ENCODE data around the gene CLEC2D. TPM values are rescaled to one million over a fixed set of nuclear protein-coding genes. Genes with fewer than 3 reads are reported as not detected.

Gene CLEC2D
- total RNA-seq, 1 donor from 2014 or later: 20.7 TPM

DNA sequence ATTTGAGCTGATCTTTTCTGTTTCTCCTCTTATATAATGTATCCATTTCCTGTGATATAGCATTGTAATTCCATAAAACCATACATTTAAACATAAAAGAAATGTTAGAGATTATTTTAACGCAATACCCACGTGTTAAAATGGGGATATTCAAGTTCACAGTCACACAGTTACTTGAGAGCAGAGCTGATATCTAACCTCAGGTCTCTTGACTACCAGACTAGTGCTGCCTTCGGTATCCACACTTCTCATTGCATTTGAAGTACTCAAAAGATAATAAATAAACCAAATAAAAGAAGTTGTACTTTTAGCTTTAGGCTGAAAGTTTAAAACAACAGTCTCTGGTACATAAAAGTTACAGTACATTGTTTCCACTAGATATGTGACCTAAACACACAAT is 60.5 kb downstream of the CLEC2D start:
- no peaks in the 10 kb centered on the region for H3K36me3 Mint-ChIP-seq
- no peak overlapping the region for H3K27ac Mint-ChIP-seq
- no peaks in the 10 kb centered on the region for H3K27me3 Mint-ChIP-seq (ENCODE audit: low read depth)
- DNase-seq (ENCODE audit: low spot score in 2 of 2, unreplicated experiment in 2 of 2): no peak
- H3K9me3 Mint-ChIP-seq: no peaks in the 10 kb centered on the region
- no peak overlapping the region for H3K4me3 Mint-ChIP-seq
- TF ChIP-seq, protein P1, sequence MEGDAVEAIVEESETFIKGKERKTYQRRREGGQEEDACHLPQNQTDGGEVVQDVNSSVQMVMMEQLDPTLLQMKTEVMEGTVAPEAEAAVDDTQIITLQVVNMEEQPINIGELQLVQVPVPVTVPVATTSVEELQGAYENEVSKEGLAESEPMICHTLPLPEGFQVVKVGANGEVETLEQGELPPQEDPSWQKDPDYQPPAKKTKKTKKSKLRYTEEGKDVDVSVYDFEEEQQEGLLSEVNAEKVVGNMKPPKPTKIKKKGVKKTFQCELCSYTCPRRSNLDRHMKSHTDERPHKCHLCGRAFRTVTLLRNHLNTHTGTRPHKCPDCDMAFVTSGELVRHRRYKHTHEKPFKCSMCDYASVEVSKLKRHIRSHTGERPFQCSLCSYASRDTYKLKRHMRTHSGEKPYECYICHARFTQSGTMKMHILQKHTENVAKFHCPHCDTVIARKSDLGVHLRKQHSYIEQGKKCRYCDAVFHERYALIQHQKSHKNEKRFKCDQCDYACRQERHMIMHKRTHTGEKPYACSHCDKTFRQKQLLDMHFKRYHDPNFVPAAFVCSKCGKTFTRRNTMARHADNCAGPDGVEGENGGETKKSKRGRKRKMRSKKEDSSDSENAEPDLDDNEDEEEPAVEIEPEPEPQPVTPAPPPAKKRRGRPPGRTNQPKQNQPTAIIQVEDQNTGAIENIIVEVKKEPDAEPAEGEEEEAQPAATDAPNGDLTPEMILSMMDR (IDR thresholded peaks at IDR 0.05; ENCODE audit: unreplicated experiment): no peak
- H3K4me1 Mint-ChIP-seq: peaks cover 2% of the 10 kb centered on the region

DNA sequence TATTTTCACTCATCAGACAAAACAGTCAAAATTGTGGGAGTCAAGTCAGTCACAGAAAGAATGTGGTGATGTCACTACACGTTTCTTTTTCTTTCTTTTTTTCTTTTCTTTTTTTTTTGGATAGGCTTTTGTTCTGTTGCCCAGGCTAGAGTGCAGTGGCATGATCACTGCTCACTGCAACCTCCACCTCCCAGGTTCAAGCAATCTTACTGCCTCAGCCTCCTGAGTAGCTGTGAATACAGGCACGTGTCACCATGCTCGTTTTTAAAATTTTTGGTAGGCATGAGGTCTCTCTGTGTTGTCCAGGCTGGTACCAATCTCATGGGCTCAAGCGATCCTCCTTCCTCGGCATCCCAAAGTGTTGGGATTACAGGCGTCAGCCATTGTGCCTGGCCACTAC is 61.1 kb downstream of the CLEC2D start:
- Mint-ChIP-seq H3K4me1 (peaks cover 2% of the 10 kb centered on the region), H3K36me3 (no peaks in the 10 kb centered on the region), H3K4me3 (no peak overlapping the region), H3K9me3 (no peaks in the 10 kb centered on the region), H3K27me3 (ENCODE audit: low read depth) (no peaks in the 10 kb centered on the region), H3K27ac (no peak overlapping the region)
- TF ChIP-seq, protein P1 (IDR thresholded peaks at IDR 0.05; ENCODE audit: unreplicated experiment): no peak
- no peak for DNase-seq (ENCODE audit: low spot score in 2 of 2, unreplicated experiment in 2 of 2)

DNA sequence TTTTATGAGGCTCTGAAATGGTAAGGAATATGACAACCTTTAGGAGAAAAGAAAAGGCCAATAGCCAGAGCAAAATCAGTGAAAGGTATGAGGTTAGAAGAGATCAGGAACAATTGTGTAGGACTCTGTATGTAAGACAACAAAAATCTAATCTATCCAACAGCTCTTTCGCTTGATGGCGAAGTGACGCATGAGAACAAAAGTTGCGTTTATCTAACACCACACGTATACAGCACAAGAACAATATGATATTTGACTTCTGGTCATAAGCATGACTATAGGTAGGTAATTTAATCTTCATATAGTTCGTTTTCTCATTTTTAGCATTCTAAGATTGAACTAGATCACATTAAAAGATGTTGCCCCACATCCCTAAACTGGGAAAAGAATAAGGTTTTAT is 61.9 kb downstream of the CLEC2D start:
- no peaks in the 10 kb centered on the region for H3K9me3 Mint-ChIP-seq

DNA sequence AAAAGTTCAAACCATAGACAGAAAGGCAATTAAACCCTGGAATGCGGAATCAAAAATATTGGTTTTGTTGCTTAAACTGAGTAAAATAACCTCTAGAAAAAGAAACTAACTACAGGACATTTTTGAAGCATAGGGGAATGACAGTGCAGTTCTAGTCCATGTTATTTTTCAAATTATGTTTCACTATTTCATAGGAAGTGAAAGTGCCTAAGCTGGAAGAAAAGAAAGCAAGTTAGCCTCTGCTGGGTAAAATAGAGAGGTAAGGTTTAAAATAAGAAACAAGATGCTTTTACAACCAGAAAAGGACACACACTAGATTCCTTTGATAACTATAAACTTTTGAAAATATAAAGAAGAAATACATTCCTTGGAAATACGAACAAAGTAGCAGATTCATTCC is 62.3 kb downstream of the CLEC2D start:
- Mint-ChIP-seq H3K27me3 (ENCODE audit: low read depth) (no peaks in the 10 kb centered on the region), H3K4me1 (peaks cover 7% of the 10 kb centered on the region), H3K9me3 (no peaks in the 10 kb centered on the region), H3K27ac (no peak overlapping the region), H3K36me3 (no peaks in the 10 kb centered on the region), H3K4me3 (no peak overlapping the region)
- no peak for DNase-seq (ENCODE audit: low spot score in 2 of 2, unreplicated experiment in 2 of 2)
- TF ChIP-seq, protein P1 (IDR thresholded peaks at IDR 0.05; ENCODE audit: unreplicated experiment): no peak

More for the DNA sequence above, 61.9 kb downstream of the CLEC2D start:
- TF ChIP-seq, protein P1 (IDR thresholded peaks at IDR 0.05; ENCODE audit: unreplicated experiment): no peak
- no peak for DNase-seq (ENCODE audit: low spot score in 2 of 2, unreplicated experiment in 2 of 2)
- no peak overlapping the region for H3K4me3 Mint-ChIP-seq
- H3K4me1 Mint-ChIP-seq: peaks cover 4% of the 10 kb centered on the region
- H3K36me3 Mint-ChIP-seq: no peaks in the 10 kb centered on the region
- no peaks in the 10 kb centered on the region for H3K27me3 Mint-ChIP-seq (ENCODE audit: low read depth)
- no peak overlapping the region for H3K27ac Mint-ChIP-seq

DNA sequence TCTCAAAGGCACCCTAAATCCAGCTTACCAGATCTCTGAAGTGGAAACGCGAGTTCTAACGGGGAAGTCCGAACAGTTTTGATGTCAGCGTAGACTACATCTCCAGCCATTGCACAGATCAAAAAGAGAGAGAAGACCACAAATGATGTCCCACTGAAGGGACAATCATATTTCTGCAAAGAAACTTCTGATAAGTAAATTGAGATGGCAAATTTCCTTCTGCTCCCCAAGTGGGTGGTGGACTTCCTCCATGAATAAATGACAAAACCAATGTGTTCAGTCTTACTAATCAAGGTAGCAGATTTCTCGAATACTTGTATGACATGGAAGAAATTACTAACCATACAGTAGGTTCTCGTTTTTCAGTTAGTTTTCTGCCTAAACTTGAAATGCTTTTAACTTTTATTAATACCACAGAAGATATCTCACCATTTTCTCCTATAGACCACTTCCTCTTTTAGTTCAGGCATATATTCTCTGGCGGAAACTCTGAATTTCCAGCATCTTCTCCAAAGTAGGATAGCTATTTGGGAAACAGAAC is 63.5 kb downstream of the CLEC2D start, which contains the start of gene CLECL1:
CLECL1 (minus strand) TSS at position 177 of the 541 bp plus-strand sequence.
- H3K36me3 Mint-ChIP-seq: no peaks in the 10 kb centered on the region
- no peaks in the 10 kb centered on the region for H3K9me3 Mint-ChIP-seq
- TF ChIP-seq, protein P1 (IDR thresholded peaks at IDR 0.05; ENCODE audit: unreplicated experiment): no peak
- no peak for DNase-seq (ENCODE audit: low spot score in 2 of 2, unreplicated experiment in 2 of 2)
- H3K27me3 Mint-ChIP-seq (ENCODE audit: low read depth): no peaks in the 10 kb centered on the region
- peaks cover 13% of the 10 kb centered on the region for H3K4me1 Mint-ChIP-seq
- no peak within 1 kb of the TSS for H3K27ac Mint-ChIP-seq
- no peak within 1 kb of the TSS for H3K4me3 Mint-ChIP-seq

DNA sequence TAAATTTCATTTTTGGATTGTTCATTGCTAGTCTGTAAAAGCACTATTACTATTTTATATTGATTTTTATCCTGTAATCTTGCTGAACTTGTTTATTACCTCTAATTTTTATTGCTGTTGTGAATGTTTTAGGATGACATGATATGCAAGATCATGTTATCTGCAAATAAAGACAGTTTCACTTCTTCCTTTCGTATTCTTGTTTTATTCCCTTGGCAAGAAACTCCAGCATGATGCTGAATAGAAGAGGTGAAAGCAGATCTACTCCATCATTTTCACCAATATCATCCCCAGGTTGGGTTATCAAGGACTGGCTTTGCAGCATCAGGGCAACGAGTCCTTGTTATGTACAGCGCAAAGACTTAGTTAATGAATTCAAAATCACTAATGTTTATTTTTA is 66.1 kb downstream of the CLEC2D start:
- Mint-ChIP-seq H3K36me3 (no peaks in the 10 kb centered on the region), H3K27ac (no peak overlapping the region), H3K4me3 (no peak overlapping the region), H3K27me3 (ENCODE audit: low read depth) (no peaks in the 10 kb centered on the region), H3K4me1 (peaks cover 13% of the 10 kb centered on the region), H3K9me3 (no peaks in the 10 kb centered on the region)
- no peak for DNase-seq (ENCODE audit: low spot score in 2 of 2, unreplicated experiment in 2 of 2)
- TF ChIP-seq, protein P1 (IDR thresholded peaks at IDR 0.05; ENCODE audit: unreplicated experiment): no peak

Measured in mesothelial cell of epicardium (in vitro differentiated cells).